ENCODE measurements around the gene RPS6KA6.
"Not testable (repeated sequence)": the region's sequence is repeated elsewhere in the genome, so short reads cannot be mapped to it uniquely, and the experiment has no call there.

The RPS6KA6 gene

GRCh38 chrX:84118315-84118714 lies 69.7 kb downstream of the RPS6KA6 start:
- Histone ChIP-seq H3K36me3 (ENCODE audit: control insufficient read depth, insufficient read depth, low read length) (no peaks in the 10 kb centered on the region), H3K4me1 (ENCODE audit: control insufficient read depth, insufficient read depth, low read length, poor library complexity, severe bottlenecking) (no peaks in the 10 kb centered on the region), H3K27ac (ENCODE audit: low read depth, low read length, severe bottlenecking) (no peak overlapping the region), H3K9me3 (ENCODE audit: control insufficient read depth, low read length) (no peaks in the 10 kb centered on the region), H3K4me3 (ENCODE audit: extremely low read depth, insufficient read depth, low read length, poor library complexity, severe bottlenecking) (no peak overlapping the region)
- WGBS, 2 experiments (ENCODE audit: insufficient coverage in 2 of 2), result no CpG with 5 or more reads among the region's 4 CpGs

DNA sequence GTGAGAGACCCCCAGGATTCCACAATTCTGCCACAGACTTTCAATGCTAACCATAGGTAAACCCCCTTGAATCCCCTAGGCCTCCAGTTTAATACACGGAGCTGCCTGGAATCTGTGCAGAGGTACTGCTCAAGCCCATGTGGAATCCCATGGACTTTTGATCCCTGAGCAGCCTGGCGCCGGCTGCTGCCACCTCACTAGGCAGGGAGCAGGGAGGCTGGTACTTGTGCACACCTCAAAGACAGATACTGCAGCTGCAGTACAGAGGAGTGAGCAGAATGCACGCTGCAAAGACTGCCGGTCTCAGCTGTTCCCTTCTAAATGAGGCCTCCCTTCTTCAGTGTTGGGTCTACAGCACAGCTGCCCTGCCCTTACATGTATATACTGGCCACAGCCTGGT lies 79.4 kb downstream of the RPS6KA6 start:
- WGBS, 2 experiments (ENCODE audit: insufficient coverage in 2 of 2), result 80 to 95% methylated on average over 1 to 4 of the region's 5 CpGs
- Histone ChIP-seq H3K27ac (ENCODE audit: low read depth, low read length, severe bottlenecking) (no peak overlapping the region), H3K4me1 (ENCODE audit: control insufficient read depth, insufficient read depth, low read length, poor library complexity, severe bottlenecking) (no peaks in the 10 kb centered on the region), H3K4me3 (ENCODE audit: extremely low read depth, insufficient read depth, low read length, poor library complexity, severe bottlenecking) (no peak overlapping the region), H3K36me3 (ENCODE audit: control insufficient read depth, insufficient read depth, low read length) (no peaks in the 10 kb centered on the region), H3K9me3 (ENCODE audit: control insufficient read depth, low read length) (no peaks in the 10 kb centered on the region)

DNA sequence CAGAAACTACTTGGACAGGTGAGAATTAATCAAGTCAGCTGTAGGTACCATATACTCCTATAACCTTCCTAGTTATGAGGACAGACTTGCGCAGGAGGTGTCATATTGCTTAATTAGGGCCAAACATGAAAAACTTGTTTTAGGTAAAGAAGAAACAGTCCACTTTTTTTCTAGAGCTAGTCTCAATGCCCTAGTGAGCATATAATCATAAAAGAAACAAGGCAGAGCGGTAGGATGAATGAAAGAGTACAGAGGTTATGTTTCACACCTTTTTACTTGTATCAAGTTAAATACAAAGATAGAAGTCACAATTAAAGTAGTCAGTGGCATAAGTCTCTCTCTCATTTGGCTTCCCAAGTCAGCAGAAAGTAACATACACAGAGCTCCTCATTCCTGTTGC lies 88.9 kb downstream of the RPS6KA6 start:
- Histone ChIP-seq H3K4me3 (ENCODE audit: extremely low read depth, insufficient read depth, low read length, poor library complexity, severe bottlenecking) (no peak overlapping the region), H3K36me3 (ENCODE audit: control insufficient read depth, insufficient read depth, low read length) (no peaks in the 10 kb centered on the region), H3K4me1 (ENCODE audit: control insufficient read depth, insufficient read depth, low read length, poor library complexity, severe bottlenecking) (no peaks in the 10 kb centered on the region), H3K9me3 (ENCODE audit: control insufficient read depth, low read length) (no peaks in the 10 kb centered on the region), H3K27ac (ENCODE audit: low read depth, low read length, severe bottlenecking) (no peak overlapping the region)
- WGBS, 2 experiments (ENCODE audit: insufficient coverage in 2 of 2), result no CpG with 5 or more reads among the region's 2 CpGs

- not testable (repeated sequence) for H3K27ac ChIP-seq (ENCODE audit: low read depth, low read length, severe bottlenecking); H3K9me3 ChIP-seq (ENCODE audit: control insufficient read depth, low read length); H3K4me3 ChIP-seq (ENCODE audit: extremely low read depth, insufficient read depth, low read length, poor library complexity, severe bottlenecking); H3K4me1 ChIP-seq (ENCODE audit: control insufficient read depth, insufficient read depth, low read length, poor library complexity, severe bottlenecking); H3K36me3 ChIP-seq (ENCODE audit: control insufficient read depth, insufficient read depth, low read length)
- 88 to 100% methylated on average over 3 to 5 of the region's 9 CpGs for WGBS, 2 experiments (ENCODE audit: insufficient coverage in 2 of 2)
These were observed 108.4 kb downstream of the RPS6KA6 start for GRCh38 chrX:84079479-84080197.

DNA sequence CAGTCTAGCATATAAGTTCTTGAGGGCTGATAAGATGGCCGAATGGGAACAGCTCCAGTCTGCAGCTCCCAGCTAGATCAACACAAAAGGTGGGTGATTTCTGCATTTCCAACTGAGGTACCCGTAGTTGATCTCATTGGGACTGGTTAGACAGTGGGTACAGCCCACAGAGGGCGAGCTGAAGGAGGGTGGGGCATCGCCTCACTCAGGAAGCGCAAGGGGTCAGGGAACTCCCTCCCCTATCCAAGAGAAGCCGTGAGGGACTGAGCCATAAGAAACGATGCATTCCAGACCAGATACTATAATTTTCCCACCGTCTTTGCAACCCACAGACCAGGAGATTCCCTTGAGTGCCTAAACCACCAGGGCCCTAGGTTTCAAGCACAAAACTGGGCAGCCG lies 109.0 kb downstream of the RPS6KA6 start:
- H3K9me3 ChIP-seq (ENCODE audit: control insufficient read depth, low read length), result no peaks in the 10 kb centered on the region
- H3K4me1 ChIP-seq (ENCODE audit: control insufficient read depth, insufficient read depth, low read length, poor library complexity, severe bottlenecking), result no peaks in the 10 kb centered on the region
- H3K36me3 ChIP-seq (ENCODE audit: control insufficient read depth, insufficient read depth, low read length), result no peaks in the 10 kb centered on the region
- 84 to 90% methylated on average over 2 to 3 of the region's 9 CpGs for WGBS, 2 experiments (ENCODE audit: insufficient coverage in 2 of 2)
- H3K4me3 ChIP-seq (ENCODE audit: extremely low read depth, insufficient read depth, low read length, poor library complexity, severe bottlenecking), result no peak overlapping the region
- H3K27ac ChIP-seq (ENCODE audit: low read depth, low read length, severe bottlenecking), result no peak overlapping the region

DNA sequence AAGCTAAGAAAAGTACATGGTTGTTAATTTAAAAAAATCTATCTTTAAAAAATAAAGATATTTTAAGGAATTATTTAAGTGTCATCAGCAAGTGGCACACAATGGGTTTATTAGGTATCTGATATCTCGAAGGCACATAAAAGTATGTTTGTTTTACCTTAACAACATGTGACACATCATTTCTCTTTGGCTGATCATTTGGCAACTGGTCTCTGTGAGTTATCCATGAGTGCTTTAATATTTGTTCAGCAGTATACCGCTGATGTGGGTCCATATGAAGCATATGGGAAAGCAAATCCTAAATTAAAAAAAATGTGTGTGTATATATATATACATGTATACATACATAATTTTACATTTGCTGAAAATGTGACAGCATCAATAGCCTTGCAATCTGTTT lies 123.2 kb downstream of the RPS6KA6 start:
- no peak overlapping the region for H3K27ac ChIP-seq (ENCODE audit: low read depth, low read length, severe bottlenecking)
- WGBS, 2 experiments (ENCODE audit: insufficient coverage in 2 of 2), result no CpG with 5 or more reads among the region's 2 CpGs
- no peak overlapping the region for H3K4me3 ChIP-seq (ENCODE audit: extremely low read depth, insufficient read depth, low read length, poor library complexity, severe bottlenecking)
- no peaks in the 10 kb centered on the region for H3K4me1 ChIP-seq (ENCODE audit: control insufficient read depth, insufficient read depth, low read length, poor library complexity, severe bottlenecking)
- H3K36me3 ChIP-seq (ENCODE audit: control insufficient read depth, insufficient read depth, low read length), result no peaks in the 10 kb centered on the region
- no peaks in the 10 kb centered on the region for H3K9me3 ChIP-seq (ENCODE audit: control insufficient read depth, low read length)

DNA sequence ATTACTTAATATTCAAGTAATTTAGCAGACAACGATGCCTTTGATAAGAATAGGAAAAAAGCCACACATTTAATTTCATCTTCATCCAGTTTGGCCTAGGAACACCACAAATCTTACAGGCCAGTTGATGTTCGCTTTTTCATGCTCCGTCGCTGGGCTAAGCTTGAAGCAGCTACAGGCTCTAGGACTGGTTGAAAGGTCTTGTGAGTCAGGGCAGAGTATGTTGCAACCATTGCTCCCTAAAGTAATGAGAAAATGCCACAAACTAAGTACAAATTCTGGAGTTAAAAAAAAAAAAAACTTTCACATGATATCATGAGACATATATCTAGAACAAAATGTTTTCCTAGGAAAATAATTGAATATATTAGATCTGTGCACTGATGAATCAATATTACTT lies 123.8 kb downstream of the RPS6KA6 start:
- no peak overlapping the region for H3K4me3 ChIP-seq (ENCODE audit: extremely low read depth, insufficient read depth, low read length, poor library complexity, severe bottlenecking)
- H3K4me1 ChIP-seq (ENCODE audit: control insufficient read depth, insufficient read depth, low read length, poor library complexity, severe bottlenecking), result no peaks in the 10 kb centered on the region
- WGBS, 2 experiments (ENCODE audit: insufficient coverage in 2 of 2), result no CpG with 5 or more reads among the region's 4 CpGs
- H3K27ac ChIP-seq (ENCODE audit: low read depth, low read length, severe bottlenecking), result no peak overlapping the region
- no peaks in the 10 kb centered on the region for H3K36me3 ChIP-seq (ENCODE audit: control insufficient read depth, insufficient read depth, low read length)
- no peaks in the 10 kb centered on the region for H3K9me3 ChIP-seq (ENCODE audit: control insufficient read depth, low read length)

DNA sequence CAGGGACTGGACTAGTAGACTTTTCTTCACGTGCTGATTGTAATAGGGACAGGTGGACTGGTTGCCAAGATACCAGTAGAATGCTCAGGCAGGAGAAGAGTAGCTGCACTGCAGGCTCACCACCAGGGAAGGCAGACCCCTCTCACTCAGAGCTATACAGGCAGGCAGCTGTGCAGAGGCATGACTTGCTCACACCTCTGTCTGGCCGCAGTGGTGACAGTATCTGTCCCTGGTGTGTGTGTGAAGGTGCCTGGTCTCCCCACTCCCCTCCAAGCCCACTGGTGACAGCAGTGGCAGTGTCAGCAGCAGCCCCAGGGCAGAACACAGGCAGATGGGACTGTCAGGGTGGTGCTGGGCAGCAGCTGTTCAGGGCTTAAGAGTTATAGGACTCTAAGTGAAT lies 140.7 kb downstream of the RPS6KA6 start:
- no CpG with 5 or more reads among the region's 2 CpGs for WGBS, 2 experiments (ENCODE audit: insufficient coverage in 2 of 2)
- no peaks in the 10 kb centered on the region for H3K9me3 ChIP-seq (ENCODE audit: control insufficient read depth, low read length)
- H3K4me1 ChIP-seq (ENCODE audit: control insufficient read depth, insufficient read depth, low read length, poor library complexity, severe bottlenecking), result no peaks in the 10 kb centered on the region
- no peak overlapping the region for H3K4me3 ChIP-seq (ENCODE audit: extremely low read depth, insufficient read depth, low read length, poor library complexity, severe bottlenecking)
- H3K27ac ChIP-seq (ENCODE audit: low read depth, low read length, severe bottlenecking), result no peak overlapping the region
- H3K36me3 ChIP-seq (ENCODE audit: control insufficient read depth, insufficient read depth, low read length), result no peaks in the 10 kb centered on the region

DNA sequence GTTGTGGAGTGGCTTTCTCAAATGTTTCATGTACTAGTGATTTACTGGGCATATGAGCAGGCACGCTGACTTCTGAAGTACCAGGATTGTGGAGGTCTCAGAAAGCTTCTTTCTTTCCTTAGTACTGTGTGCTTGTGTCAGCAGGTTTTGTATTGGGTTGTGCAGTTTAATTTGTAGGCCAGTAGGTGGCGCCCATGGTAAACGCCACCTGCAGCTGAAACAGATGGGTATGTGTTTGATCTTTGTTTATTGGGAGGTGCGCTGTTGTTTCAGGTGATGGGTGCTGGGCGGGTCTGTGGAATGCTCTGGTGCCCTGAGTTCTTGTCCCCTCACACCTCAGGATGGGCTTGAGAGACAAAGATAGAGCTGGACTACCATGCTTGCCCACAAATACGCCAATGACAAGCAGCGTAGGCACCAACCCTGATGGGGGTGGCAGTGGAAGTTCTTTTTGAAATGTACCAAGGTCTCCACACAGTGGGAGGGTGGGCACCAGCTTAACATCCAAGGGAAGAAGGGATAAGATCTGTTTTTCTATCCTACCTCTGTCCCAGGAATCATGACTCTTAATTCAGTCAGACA lies 141.5 kb downstream of the RPS6KA6 start:
- Histone ChIP-seq H3K9me3 (ENCODE audit: control insufficient read depth, low read length) (no peaks in the 10 kb centered on the region), H3K4me1 (ENCODE audit: control insufficient read depth, insufficient read depth, low read length, poor library complexity, severe bottlenecking) (no peaks in the 10 kb centered on the region), H3K27ac (ENCODE audit: low read depth, low read length, severe bottlenecking) (no peak overlapping the region), H3K36me3 (ENCODE audit: control insufficient read depth, insufficient read depth, low read length) (no peaks in the 10 kb centered on the region), H3K4me3 (ENCODE audit: extremely low read depth, insufficient read depth, low read length, poor library complexity, severe bottlenecking) (no peak overlapping the region)
- 100% methylated on average over 1 of the region's 7 CpGs; no CpG with 5 or more reads in 1 of the 2 experiments for WGBS, 2 experiments (ENCODE audit: insufficient coverage in 2 of 2)

GRCh38 chrX:84044051-84044450 lies 143.9 kb downstream of the RPS6KA6 start:
- Histone ChIP-seq H3K4me3 (ENCODE audit: extremely low read depth, insufficient read depth, low read length, poor library complexity, severe bottlenecking) (no peak overlapping the region), H3K27ac (ENCODE audit: low read depth, low read length, severe bottlenecking) (no peak overlapping the region), H3K4me1 (ENCODE audit: control insufficient read depth, insufficient read depth, low read length, poor library complexity, severe bottlenecking) (no peaks in the 10 kb centered on the region), H3K9me3 (ENCODE audit: control insufficient read depth, low read length) (no peaks in the 10 kb centered on the region), H3K36me3 (ENCODE audit: control insufficient read depth, insufficient read depth, low read length) (no peaks in the 10 kb centered on the region)
- WGBS, 2 experiments (ENCODE audit: insufficient coverage in 2 of 2), result 100% methylated on average over 1 to 3 of the region's 4 CpGs
